K562 (cell line): ENCODE data around the gene SLC25A18. TPM values are rescaled to one million over a fixed set of nuclear protein-coding genes. Genes with fewer than 3 reads are reported as not detected.
A peak's percentile ranks its signal among the peaks of the same experiment; 100 is the strongest.

Experiments used
- CBX3 ChIP-seq, 2 experiments: IDR thresholded peaks; 1 replicate in 1 of 2; 2 replicates in 1 of 2; pipeline ENCODE4 v1.6.1; 2012; ENCODE audit warnings: inconsistent platforms in 2 of 2, low read length in 2 of 2, borderline replicate concordance in 1 of 2, control low read depth in 1 of 2
- CREB5 ChIP-seq: fragments of 250-450 bp; sonication (Bioruptor Pico); IDR thresholded peaks from 2 replicates; pipeline ENCODE4 v1.5.0; 2020; ENCODE audit warnings: mild to moderate bottlenecking
- CXXC5 ChIP-seq: fragments of 250-450 bp; sonication (Bioruptor Pico); IDR thresholded peaks from 2 replicates; pipeline ENCODE4 v1.8.0; 2022; ENCODE audit warnings: inconsistent platforms, mild to moderate bottlenecking, moderate library complexity
- EP300 ChIP-seq: IDR thresholded peaks from 2 replicates; pipeline ENCODE4 v1.6.1; 2012; ENCODE audit warnings: low read length, improper control_type of control experiment
- ETS1 ChIP-seq: conservative IDR thresholded peaks from 2 replicates; pipeline ENCODE4 v1.6.1; 2011; ENCODE audit warnings: low read depth, mild to moderate bottlenecking, low read length; ENCODE audit not compliant: control insufficient read depth
- EZH2 ChIP-seq: IDR thresholded peaks from 2 replicates; pipeline ENCODE4 v1.6.1; 2012; ENCODE audit warnings: low read depth, mild to moderate bottlenecking, inconsistent platforms, low read length, borderline replicate concordance
- FOXA3 ChIP-seq, 2 experiments: fragments of 450-650 bp in 1 of 2; sonication (generic) in 1 of 2; formaldehyde crosslinking; IDR thresholded peaks in 1 of 2; conservative IDR thresholded peaks in 1 of 2; 2 replicates each; pipeline versions ENCODE4 v1.4.0 to v1.8.0; 2020 to 2022; ENCODE audit warnings: mild to moderate bottlenecking in 2 of 2, missing genetic modification reagents in 1 of 2
- KHSRP ChIP-seq: fragments of 450-650 bp; IDR thresholded peaks from 2 replicates; pipeline ENCODE4 v1.6.1; 2017
- MAZ ChIP-seq, 2 experiments: fragments of 450-650 bp in 1 of 2; sonication (generic) in 1 of 2; formaldehyde crosslinking; IDR thresholded peaks in 1 of 2; conservative IDR thresholded peaks in 1 of 2; 2 replicates each; pipeline versions ENCODE4 v1.4.0 to v1.5.0; 2020; ENCODE audit warnings: mild to moderate bottlenecking in 1 of 2, missing genetic modification reagents in 1 of 2
- STAT5B ChIP-seq: fragments of 250-450 bp; sonication (Bioruptor Pico); IDR thresholded peaks from 2 replicates; pipeline ENCODE4 v1.8.0; 2021; ENCODE audit warnings: mild to moderate bottlenecking, inconsistent platforms
- ZBTB40 ChIP-seq, 2 experiments: fragments of 450-650 bp in 1 of 2; sonication (generic) in 1 of 2; formaldehyde crosslinking in 1 of 2; IDR thresholded peaks; 2 replicates each; pipeline versions ENCODE4 v1.7.1 to v1.9.0; 2016 to 2022; ENCODE audit warnings: inconsistent platforms in 1 of 2, mild to moderate bottlenecking in 1 of 2, missing genetic modification reagents in 1 of 2
- ZKSCAN1 ChIP-seq: fragments of 150-350 bp; IDR thresholded peaks from 2 replicates; pipeline ENCODE4 v1.6.1; 2016; ENCODE audit warnings: low read depth, low read length
- ZNF311 ChIP-seq: fragments of 250-450 bp; sonication (Bioruptor Pico); IDR thresholded peaks from 2 replicates; pipeline ENCODE4 v1.4.0; 2020; ENCODE audit warnings: mild to moderate bottlenecking, moderate library complexity
- ZNF324 ChIP-seq: fragments of 250-450 bp; sonication (Bioruptor Pico); IDR thresholded peaks from 2 replicates; pipeline ENCODE4 v1.4.0; 2020; ENCODE audit warnings: mild to moderate bottlenecking
- polyA plus RNA-seq, 8 experiments: library from polyadenylated mRNA; depleted of rRNA in 4 of 8; stranded (reverse) in 5 of 8; unstranded in 3 of 8; fragments of >200 nt; fragmentation: Nextera tagmentation in 2 of 8; fragmentation: Illumina TruSeq in 1 of 8; extraction: Ambion mirVana in 2 of 8; extraction: Trizol in 1 of 8; gene quantifications; 2 replicates each; pipeline versions ENCODE4 v1.2.1 to v1.2.3, GENCODE V29; 2011 to 2014; ENCODE audit warnings: inconsistent platforms in 1 of 8, missing spikeins in 1 of 8
- total RNA-seq, 7 experiments: library from RNA; depleted of rRNA in 6 of 7; stranded (reverse); fragments of >200 nt in 6 of 7; fragmentation: Illumina TruSeq in 2 of 7; extraction: Trizol in 2 of 7; gene quantifications; 2 replicates each; pipeline versions ENCODE4 v1.2.1 to v1.2.3, GENCODE V29; 2011 to 2021; ENCODE audit warnings: low replicate concordance in 1 of 7

SLC25A18 gene
- total and polyA plus RNA-seq, 9 of the 15 experiments (the other 6 are each of a cell fraction or from before 2014, with no cell fraction given) = 0.04 TPM; not detected in 8

GRCh38 chr22:17633217-17633997, 70.1 kb downstream of the SLC25A18 start (continued):
- no peak for TF ChIP-seq STAT5B
- no peak for TF ChIP-seq ETS1
- TF ChIP-seq EZH2 = no peak
- TF ChIP-seq MAZ (CRISPR knock-in tag; conservative IDR thresholded peaks at IDR 0.05 in 1 of 2, IDR thresholded peaks at IDR 0.05 in 1 of 2) = 0 out of 4 replicates have a peak, but pooled peaks of 1 of the 2 experiments have one; percentile 32
- no peak for TF ChIP-seq CREB5 (CRISPR knock-in tag)
- no peak for TF ChIP-seq KHSRP
- no peak for TF ChIP-seq ZNF324 (CRISPR knock-in tag)
- no peak for TF ChIP-seq ZKSCAN1
- no peak for TF ChIP-seq CBX3 (IDR thresholded peaks at IDR 0.05; ENCODE audit: borderline replicate concordance in 1 of 2, low read length in 2 of 2)
- no peak for TF ChIP-seq CXXC5 (CRISPR knock-in tag)
- TF ChIP-seq ZNF311 (CRISPR knock-in tag) = 0 out of 2 replicates have a peak, but pooled peaks have one; percentile 45
- peak; percentile 71; the same call in 1 of the 2 replicates for TF ChIP-seq EP300
- no peak for TF ChIP-seq ZBTB40 (IDR thresholded peaks at IDR 0.05)
- no peak for TF ChIP-seq ZBTB40 (CRISPR knock-in tag; IDR thresholded peaks at IDR 0.05)
- no peak; a peak in 1 of 4 replicates for TF ChIP-seq FOXA3 (CRISPR knock-in tag; conservative IDR thresholded peaks at IDR 0.05 in 1 of 2, IDR thresholded peaks at IDR 0.05 in 1 of 2)
